ENCODE data around the gene HOXD9.

DNA sequence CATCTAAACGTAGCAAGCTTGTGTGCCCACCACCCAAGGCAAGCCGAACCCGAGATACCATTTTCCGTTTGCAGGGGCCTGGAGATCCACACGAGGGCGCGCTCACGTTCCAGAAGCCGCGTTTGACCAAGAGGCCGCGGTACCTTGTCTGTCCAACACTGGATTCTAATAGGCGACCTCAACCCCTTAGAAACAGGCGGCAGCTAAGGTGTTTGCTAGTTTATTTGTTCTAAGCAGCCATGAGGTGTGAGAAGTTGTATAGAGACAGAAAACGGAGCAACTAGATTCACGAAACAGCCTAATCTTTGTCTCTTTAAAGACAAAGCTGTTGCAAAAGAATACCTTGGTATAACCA, 11.2 kb upstream of the HOXD9 start:
- TF ChIP-seq, protein P1, sequence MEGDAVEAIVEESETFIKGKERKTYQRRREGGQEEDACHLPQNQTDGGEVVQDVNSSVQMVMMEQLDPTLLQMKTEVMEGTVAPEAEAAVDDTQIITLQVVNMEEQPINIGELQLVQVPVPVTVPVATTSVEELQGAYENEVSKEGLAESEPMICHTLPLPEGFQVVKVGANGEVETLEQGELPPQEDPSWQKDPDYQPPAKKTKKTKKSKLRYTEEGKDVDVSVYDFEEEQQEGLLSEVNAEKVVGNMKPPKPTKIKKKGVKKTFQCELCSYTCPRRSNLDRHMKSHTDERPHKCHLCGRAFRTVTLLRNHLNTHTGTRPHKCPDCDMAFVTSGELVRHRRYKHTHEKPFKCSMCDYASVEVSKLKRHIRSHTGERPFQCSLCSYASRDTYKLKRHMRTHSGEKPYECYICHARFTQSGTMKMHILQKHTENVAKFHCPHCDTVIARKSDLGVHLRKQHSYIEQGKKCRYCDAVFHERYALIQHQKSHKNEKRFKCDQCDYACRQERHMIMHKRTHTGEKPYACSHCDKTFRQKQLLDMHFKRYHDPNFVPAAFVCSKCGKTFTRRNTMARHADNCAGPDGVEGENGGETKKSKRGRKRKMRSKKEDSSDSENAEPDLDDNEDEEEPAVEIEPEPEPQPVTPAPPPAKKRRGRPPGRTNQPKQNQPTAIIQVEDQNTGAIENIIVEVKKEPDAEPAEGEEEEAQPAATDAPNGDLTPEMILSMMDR (IDR thresholded peaks at IDR 0.05; ENCODE audit: low read depth, low read length) = peak; percentile 56
- TF ChIP-seq EZH2phosphoT487 (IDR thresholded peaks at IDR 0.05; ENCODE audit: low read depth) = no peak
